ENCODE results near the gene BRAF. TPM values are rescaled to one million over a fixed set of nuclear protein-coding genes. Genes with fewer than 3 reads are reported as not detected.
A peak's percentile ranks its signal among the peaks of the same experiment; 100 is the strongest.
"Not testable (repeated sequence)": the region's sequence is repeated elsewhere in the genome, so short reads cannot be mapped to it uniquely, and the experiment has no call there.

The BRAF gene
- total RNA-seq, 1 donor from 2014 or later, result 16.6 TPM

DNA sequence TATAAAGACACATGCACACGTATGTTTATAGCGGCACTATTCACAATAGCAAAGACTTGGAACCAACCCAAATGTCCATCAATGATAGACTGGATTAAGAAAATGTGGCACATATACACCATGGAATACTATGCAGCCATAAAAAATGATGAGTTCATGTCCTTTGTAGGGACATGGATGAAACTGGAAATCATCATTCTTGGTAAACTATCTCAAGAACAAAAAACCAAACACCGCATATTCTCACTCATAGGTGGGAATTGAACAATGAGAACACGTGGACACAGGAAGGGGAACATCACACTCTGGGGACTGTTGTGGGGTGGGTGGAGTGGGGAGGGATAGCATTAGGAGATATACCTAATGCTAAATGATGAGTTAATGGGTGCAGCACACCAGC is 181.5 kb downstream of the BRAF start:
- intact Hi-C loops (cut with DNase I); DNase-seq; ATAC-seq (ENCODE audit: poor library complexity): not testable (repeated sequence)

- DNase-seq (no peak), ATAC-seq (ENCODE audit: poor library complexity) (no peak)
- intact Hi-C loops (cut with DNase I), result no loop called here
Measured at GRCh38 chr7:140738280-140738679, 186.4 kb downstream of the BRAF start.

DNA sequence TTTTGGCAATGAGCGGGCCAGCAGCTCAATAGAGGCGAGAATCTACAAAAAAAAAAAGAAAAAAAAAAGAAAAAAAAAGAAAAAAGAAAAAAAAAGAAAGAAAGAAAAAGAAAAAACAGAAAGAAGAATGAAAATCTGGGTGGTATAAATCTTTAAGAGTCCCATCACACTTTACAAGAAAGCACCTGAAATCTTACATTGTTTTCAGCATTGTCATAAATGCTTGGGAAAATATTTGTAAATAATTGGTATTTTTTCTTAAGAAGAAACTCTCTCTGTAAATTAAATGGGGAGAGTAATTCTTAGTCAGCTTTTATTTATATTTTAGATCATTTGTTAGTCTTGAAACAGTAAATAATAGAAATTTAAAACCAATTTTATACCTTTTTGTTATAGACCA is 190.0 kb downstream of the BRAF start:
- no peak for DNase-seq
- intact Hi-C loops (cut with DNase I), result no loop called here
- ATAC-seq (ENCODE audit: poor library complexity), result no peak

DNA sequence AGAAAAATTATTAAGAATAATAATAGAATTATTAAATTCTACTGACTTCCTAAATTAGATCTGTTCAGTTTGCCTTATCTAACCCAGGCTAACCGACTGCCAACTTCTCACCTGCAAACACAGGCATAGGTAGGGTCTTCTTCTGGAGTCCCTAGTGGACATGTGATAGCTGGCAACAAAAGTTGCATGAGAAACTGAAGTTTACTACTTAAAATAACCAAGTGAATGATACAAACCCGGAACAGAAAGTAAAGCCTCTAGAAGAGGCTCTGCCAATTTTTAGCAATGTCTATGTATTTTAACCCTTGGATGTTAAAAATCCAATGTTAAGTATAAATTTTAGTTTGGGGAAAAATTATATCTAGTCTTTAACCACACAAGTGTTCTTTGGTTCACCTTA is 190.6 kb downstream of the BRAF start:
- ATAC-seq (ENCODE audit: poor library complexity) (no peak), DNase-seq (no peak)
- intact Hi-C loops (cut with DNase I), result no loop called here

- intact Hi-C loops (cut with DNase I), result no loop called here
- ATAC-seq (ENCODE audit: poor library complexity), result no peak
- DNase-seq, result no peak
Measured at GRCh38 chr7:140732416-140732815, 192.3 kb downstream of the BRAF start.

DNA sequence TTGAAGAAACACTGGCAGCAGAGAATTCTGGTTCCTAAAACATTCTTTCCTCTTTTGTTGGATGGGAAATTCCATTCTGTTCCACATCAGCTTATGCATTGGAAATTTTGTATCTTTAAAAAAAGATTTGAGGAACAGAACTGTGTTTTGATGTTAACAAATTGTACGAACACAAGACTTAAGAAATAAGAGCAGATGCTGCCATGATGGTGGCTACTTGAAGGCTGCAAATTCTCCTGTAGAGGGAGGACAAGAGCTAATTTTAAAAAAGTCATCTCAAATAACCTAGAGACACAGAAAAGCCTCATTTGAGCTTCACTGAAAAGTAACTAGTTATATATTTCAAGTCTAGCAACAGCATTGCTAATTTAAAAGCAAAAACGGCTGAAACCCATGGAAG is 198.4 kb downstream of the BRAF start:
- intact Hi-C loops (cut with DNase I), result no loop called here
- ATAC-seq (ENCODE audit: poor library complexity) (no peak), DNase-seq (no peak)

DNA sequence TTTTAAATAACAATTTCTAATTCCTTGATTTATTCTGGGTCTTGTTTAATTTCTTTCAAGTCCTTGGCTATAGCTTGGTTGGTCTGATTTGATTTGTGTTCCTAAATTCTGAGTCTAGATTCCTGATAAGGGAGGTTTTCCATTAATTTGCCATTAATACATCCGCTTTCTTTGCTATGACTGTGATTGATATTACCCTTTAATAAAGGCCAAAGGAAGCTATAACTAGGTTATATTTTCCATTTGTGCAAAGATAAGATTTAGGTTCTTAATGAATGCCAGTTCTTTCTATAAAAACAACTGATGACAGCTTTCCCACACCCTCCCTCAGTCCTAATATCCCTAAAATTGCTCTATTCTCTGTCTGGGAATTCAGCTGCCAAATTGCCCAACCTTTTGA is 200.0 kb downstream of the BRAF start:
- DNase-seq (no peak), ATAC-seq (ENCODE audit: poor library complexity) (no peak)
- intact Hi-C loops (cut with DNase I), result no loop called here

GRCh38 chr7:140723574-140723973 is 201.2 kb downstream of the BRAF start:
- intact Hi-C loops (cut with DNase I), result no loop called here
- no peak for ATAC-seq (ENCODE audit: poor library complexity)
- no peak for DNase-seq

GRCh38 chr7:140723006-140723405 is 201.7 kb downstream of the BRAF start:
- ATAC-seq (ENCODE audit: poor library complexity), result no peak
- intact Hi-C loops (cut with DNase I), result no loop called here
- no peak for DNase-seq

- DNase-seq (no peak), ATAC-seq (ENCODE audit: poor library complexity) (no peak)
- intact Hi-C loops (cut with DNase I), result no loop called here
Measured at GRCh38 chr7:140722254-140722653, 202.5 kb downstream of the BRAF start.

DNA sequence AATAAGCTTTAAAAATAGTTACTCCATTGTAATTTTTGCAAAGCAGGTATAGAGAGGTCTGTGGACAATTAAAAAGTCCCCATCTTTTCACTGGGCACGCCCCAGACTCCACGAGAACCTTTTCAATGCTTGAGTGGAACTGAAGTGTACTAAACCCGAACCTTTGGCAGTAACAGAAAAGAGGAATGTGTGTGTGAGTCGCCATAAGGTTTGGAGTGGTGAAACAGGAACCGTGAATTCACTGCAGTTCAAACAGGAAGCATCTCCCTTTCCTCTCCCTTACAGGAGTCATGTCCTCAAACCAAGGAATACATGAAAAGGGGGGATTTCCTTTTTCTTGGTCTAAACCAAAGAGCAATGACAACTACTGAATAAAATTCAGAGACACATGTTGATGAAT is 205.0 kb downstream of the BRAF start:
- intact Hi-C loops (cut with DNase I), result no loop called here
- no peak for ATAC-seq (ENCODE audit: poor library complexity)
- DNase-seq, result no peak

DNA sequence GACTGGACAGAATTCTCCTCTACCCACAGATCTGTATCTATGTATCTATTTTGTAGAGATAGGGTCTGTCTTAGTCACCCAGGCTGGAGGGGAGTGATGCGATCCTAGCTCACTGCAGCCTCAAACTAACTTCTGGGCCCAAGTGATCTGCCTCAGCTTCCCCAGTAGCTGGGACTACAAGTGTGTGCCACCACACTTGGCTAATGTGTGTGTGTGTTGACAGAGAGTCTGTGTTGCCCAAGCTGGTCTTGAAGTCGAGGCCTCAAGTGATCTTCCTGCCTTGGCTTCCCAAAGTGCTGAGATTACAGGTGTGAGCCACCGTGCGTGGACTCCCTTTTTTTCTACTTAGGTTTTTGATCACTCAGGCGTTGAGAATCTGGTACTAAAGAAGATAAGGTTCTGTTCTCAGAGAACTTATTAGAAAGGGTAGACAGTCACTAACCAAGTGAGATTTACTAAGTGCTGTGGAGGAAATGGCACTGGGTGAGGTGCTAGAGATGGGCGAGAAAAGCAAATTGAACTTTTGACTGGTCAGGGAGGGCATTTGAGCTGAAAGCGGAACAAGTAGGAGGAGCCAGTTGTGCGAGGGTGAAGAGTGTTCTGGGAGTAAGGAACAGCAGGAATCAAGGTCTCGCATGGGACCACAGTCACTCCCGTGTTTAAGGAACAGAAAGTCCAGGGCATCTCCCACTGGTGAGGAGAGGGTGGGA is 210.2 kb downstream of the BRAF start:
- DNase-seq, result no peak
- intact Hi-C loops (cut with DNase I), result no loop called here
- ATAC-seq (ENCODE audit: poor library complexity), result no peak

DNA sequence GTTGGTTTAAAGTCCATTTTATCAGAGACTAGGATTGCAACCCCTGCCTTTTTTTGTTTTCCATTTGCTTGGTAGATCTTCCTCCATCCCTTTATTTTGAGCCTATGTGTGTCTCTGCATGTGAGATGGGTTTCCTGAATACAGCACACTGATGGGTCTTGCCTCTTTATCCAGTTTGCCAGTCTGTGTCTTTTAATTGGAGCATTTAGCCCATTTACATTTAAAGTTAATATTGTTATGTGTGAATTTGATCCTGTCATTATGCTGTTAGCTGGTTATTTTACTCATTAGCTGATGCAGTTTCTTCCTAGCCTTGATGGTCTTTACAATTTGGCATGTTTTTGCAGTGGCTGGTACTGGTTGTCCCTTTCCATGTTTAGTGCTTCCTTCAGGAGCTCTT is 212.3 kb downstream of the BRAF start:
- intact Hi-C loops (cut with DNase I); ATAC-seq (ENCODE audit: poor library complexity): not testable (repeated sequence)

DNA sequence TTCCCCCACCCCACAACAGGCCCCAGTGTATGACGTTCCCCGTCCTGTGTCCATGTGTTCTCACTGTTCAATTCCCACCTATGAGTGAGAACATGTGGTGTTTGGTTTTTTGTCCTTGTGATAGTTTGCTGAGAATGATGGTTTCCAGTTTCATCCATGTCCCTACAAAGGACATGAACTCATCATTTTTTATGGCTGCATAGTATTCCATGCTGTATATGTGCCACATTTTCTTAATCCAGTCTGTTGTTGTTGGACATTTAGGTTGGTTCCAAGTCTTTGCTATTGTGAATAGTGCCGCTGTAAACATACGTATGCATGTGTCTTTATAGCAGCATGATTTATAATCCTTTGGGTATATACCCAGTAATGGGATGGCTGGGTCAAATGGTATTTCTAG is 216.0 kb downstream of the BRAF start:
- intact Hi-C loops (cut with DNase I); DNase-seq; ATAC-seq (ENCODE audit: poor library complexity): not testable (repeated sequence)

More for the DNA sequence above, 212.3 kb downstream of the BRAF start:
- not testable (repeated sequence) for DNase-seq

DNA sequence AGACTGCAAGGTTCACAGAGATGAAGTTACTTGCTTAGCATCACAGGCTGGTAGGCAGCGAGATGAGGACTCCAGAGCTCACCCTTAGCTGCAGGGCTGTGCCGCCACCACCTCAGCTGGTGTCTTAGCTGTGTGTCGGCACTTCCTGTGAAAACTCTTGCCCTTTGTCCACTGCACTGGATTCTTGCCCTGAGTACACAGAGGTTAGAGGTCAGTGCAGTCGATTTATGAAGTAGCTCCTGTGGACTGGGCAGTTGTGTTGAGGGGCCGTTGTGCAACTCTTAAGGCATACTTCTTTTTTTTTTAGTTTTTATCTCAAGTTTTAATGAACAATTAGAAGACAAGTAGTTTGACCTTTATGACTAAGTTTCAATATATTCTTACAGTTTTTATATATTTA is 217.6 kb downstream of the BRAF start:
- ATAC-seq (ENCODE audit: poor library complexity) (no peak), DNase-seq (no peak)
- intact Hi-C loops (cut with DNase I), result no loop called here

DNA sequence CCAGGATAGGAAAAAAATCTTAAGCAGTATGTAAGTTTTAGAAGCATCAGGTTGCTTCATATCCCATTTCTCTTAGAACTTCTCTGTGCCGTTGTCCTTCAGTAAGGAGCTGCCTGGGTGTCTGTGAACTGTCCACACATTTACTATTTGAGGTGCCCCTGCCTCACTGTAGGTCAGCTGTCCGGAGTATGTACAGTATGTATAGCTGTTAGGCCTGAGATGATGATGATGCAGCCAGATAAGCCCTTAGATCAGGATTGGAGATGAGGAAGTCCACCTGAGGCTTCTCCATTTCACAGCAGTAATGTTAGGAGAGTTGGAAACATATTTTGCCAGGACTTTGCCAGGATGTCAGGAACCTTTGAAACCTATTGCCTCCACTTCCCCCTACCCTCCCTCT is 220.5 kb downstream of the BRAF start:
- intact Hi-C loops (cut with DNase I), result no loop called here
- DNase-seq (no peak), ATAC-seq (ENCODE audit: poor library complexity) (no peak)

DNA sequence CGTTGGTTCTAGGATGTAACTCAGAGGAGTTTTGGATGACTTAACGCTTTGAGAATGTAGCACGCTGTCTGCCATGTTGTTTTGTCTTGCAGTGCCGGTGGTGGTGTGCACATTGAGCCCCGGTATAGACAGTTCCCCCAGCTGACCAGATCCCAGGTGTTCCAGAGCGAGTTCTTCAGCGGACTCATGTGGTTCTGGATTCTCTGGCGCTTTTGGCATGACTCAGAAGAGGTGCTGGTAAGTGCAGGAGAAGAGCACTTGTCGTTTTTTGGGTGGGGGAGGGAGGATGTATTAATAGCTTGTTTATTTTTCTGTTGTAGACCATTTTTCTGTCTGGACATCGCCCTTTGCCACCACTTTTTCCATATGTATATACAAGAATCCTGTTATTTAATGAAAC is 222.0 kb downstream of the BRAF start:
- DNase-seq (no peak), ATAC-seq (ENCODE audit: poor library complexity) (no peak)
- intact Hi-C loops (cut with DNase I), result no loop called here

DNA sequence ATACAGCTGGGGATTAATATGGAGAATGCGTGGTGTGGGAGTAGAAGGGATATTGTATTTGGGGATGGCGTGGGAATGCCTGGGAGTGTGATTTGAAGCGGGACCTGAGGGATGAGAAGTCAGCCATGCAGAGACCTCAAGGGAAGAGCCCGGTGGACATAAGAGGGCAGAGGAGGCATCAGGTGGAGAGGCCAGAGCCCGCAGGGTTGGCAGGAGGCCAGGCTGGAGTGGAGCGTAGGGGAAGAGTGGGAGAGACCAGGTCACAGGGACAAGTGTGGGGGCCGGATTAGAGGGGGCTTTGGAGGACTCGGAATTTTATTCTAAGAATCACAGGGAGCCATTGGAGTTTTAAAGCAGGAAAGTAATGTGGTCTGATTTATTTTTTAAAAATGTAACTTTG is 226.3 kb downstream of the BRAF start:
- intact Hi-C loops (cut with DNase I), result no loop called here
- DNase-seq (peak; percentile 58), ATAC-seq (ENCODE audit: poor library complexity) (no peak)

DNA sequence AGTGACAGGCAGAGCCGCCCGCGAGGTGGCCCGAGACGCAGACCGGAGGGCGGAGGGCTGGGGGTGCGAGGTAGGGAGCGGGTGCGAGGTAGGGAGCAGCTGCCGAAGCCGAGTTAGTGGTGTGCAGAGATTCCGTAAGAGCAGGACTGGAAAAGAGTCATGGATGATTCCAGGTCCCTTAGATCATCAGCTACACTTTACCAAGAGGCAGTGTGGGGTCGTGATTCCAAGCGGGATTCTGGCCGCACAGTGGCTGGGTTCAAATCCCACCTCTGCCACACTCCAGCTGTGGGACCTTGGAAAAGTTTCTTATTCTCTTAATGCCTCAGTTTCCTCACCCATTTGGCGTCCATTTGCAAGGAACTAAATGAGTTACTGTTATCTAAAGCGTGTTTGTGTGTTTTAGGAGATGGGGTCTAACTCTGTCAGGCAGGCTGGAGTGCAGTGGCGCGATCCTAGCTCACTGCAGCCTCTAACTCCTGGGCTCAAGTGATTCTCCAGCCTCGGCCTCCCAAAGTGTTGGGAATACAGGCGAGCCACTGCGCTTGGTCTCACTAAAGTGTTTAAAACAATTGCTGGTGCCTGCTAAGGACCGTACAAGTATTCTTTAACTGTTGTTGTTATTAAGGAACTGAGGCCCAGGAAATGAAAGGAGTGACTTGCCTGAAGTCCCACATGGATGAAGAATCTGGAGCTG is 227.1 kb downstream of the BRAF start:
- intact Hi-C loops (cut with DNase I), result no loop called here
- ATAC-seq (ENCODE audit: poor library complexity), result no peak

DNA sequence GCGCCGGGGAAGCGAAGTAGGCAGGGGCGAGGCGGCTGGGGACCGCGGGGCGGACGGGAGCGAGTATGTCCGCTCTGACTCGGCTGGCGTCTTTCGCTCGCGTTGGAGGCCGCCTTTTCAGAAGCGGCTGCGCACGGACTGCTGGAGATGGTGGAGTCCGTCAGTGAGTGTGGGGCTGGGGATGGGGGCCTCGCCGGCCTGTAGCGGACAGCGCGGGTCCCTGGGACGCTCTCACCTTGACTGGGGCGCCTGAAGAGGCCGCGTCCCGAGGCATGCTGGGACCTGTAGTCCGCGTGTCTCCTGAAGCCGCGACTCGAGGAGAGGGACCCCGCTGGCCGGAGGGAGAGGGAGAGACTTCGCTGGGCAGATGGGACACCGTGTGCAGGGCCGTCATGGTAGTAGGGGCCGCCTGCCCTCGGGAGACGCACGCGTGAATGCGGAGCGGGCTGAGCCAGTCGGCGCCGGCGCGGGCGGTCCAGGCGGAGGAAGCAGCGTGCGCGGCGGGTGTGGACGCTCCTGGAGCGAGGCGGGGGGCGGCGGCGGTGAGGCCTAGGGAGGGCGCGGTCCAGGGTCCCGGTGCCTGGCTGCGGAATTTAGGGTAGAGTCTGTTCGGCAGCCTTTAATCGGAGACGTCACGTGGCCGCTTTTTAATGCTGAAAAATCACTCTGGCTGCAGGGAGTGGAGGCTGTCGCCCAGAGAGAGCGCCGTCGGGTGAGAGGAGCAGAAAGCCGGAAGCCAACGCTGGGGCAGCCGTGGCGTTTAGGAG is 227.9 kb downstream of the BRAF start, which contains the start of gene NDUFB2:
Gene NDUFB2, plus strand, starts transcription at position 29 of the 767 bp plus-strand sequence. Its CDS starts 37 bp downstream, at position 66.
- DNase-seq, result peak; percentile 86
- intact Hi-C loops (cut with DNase I), result no loop called here
- ATAC-seq (ENCODE audit: poor library complexity), result peak; percentile 95

More for the DNA sequence above, 227.1 kb downstream of the BRAF start:
- DNase-seq, result no peak
